Measurements from ENCODE around the gene FAM174A.

FAM174A gene

GRCh38 chr5:100535060-100536005 is at the start of gene FAM174A:
FAM174A (plus strand) TSS chr5:100535374; CDS start chr5:100535531, 157 bp downstream.
- no peak for DNase-seq (ENCODE audit: low read depth, low spot score)

- DNase-seq (ENCODE audit: low read depth, low spot score): no peak
These were observed 41.2 kb upstream of the FAM174A start for GRCh38 chr5:100493996-100494395.

GRCh38 chr5:100496296-100496695 is 38.9 kb upstream of the FAM174A start:
- no peak for DNase-seq (ENCODE audit: low read depth, low spot score)

- DNase-seq (ENCODE audit: low read depth, low spot score): no peak
These were observed 32.5 kb upstream of the FAM174A start for GRCh38 chr5:100502684-100503083.

- no peak for DNase-seq (ENCODE audit: low read depth, low spot score)
These were observed 29.0 kb upstream of the FAM174A start for GRCh38 chr5:100505984-100506670.

GRCh38 chr5:100516285-100516684 is 18.9 kb upstream of the FAM174A start:
- no peak for DNase-seq (ENCODE audit: low read depth, low spot score)

GRCh38 chr5:100517301-100517974 is 17.7 kb upstream of the FAM174A start:
- DNase-seq (ENCODE audit: low read depth, low spot score): no peak

- DNase-seq (ENCODE audit: low read depth, low spot score): no peak
These were observed 16.8 kb upstream of the FAM174A start for GRCh38 chr5:100518377-100518776.

GRCh38 chr5:100519075-100519474 is 16.1 kb upstream of the FAM174A start:
- no peak for DNase-seq (ENCODE audit: low read depth, low spot score)

- no peak for DNase-seq (ENCODE audit: low read depth, low spot score)
These were observed 14.8 kb upstream of the FAM174A start for GRCh38 chr5:100520348-100520747.

GRCh38 chr5:100537946-100538345 is 2.8 kb downstream of the FAM174A start:
- DNase-seq (ENCODE audit: low read depth, low spot score): no peak

- DNase-seq (ENCODE audit: low read depth, low spot score): no peak
These were observed 4.3 kb downstream of the FAM174A start for GRCh38 chr5:100539519-100539918.

- DNase-seq (ENCODE audit: low read depth, low spot score): no peak
These were observed 6.9 kb downstream of the FAM174A start for GRCh38 chr5:100542086-100542485.

GRCh38 chr5:100546001-100546400 is 10.8 kb downstream of the FAM174A start:
- no peak for DNase-seq (ENCODE audit: low read depth, low spot score)

GRCh38 chr5:100550531-100551051 is 15.4 kb downstream of the FAM174A start:
- DNase-seq (ENCODE audit: low read depth, low spot score): no peak

GRCh38 chr5:100551183-100551582 is 16.0 kb downstream of the FAM174A start:
- DNase-seq (ENCODE audit: low read depth, low spot score): no peak

GRCh38 chr5:100553209-100553608 is 18.0 kb downstream of the FAM174A start:
- no peak for DNase-seq (ENCODE audit: low read depth, low spot score)

GRCh38 chr5:100560860-100561259 is 25.7 kb downstream of the FAM174A start:
- DNase-seq (ENCODE audit: low read depth, low spot score): no peak

- no peak for DNase-seq (ENCODE audit: low read depth, low spot score)
These were observed 27.6 kb downstream of the FAM174A start for GRCh38 chr5:100562821-100563220.

- DNase-seq (ENCODE audit: low read depth, low spot score): no peak
These were observed 31.4 kb downstream of the FAM174A start for GRCh38 chr5:100566382-100567141.

- DNase-seq (ENCODE audit: low read depth, low spot score): no peak
These were observed 39.5 kb downstream of the FAM174A start for GRCh38 chr5:100574716-100575115.
